Lung (tissue), 12 donors: Measurements from ENCODE around the gene PKP1. TPM values are rescaled to one million over a fixed set of nuclear protein-coding genes. Genes with fewer than 3 reads are reported as not detected.

ENCODE experiments used
- ATAC-seq: fragments of 200-7000 bp; cut with Tn5 transposase; one replicate; pipeline ENCODE4 v1.9.1; 2020; ENCODE audit warnings: moderate number of reproducible peaks; ENCODE audit not compliant: insufficient read depth, low FRiP score
- DNase-seq, 3 donors: peaks; one replicate each; pipeline ENCODE4 v3.0.0-alpha.2; 2013 to 2017
- H3K27ac ChIP-seq, 2 donors: one replicate each; pipeline ENCODE4 v1.5.1; 2013; ENCODE audit warnings: mild to moderate bottlenecking in 2 of 2, moderate library complexity in 2 of 2, control low read depth in 1 of 2, inconsistent platforms in 1 of 2, low read depth in 1 of 2, low read length in 1 of 2
- H3K27me3 ChIP-seq, 3 donors: one replicate each; pipeline ENCODE4 v1.5.1; 2013; ENCODE audit warnings: low read length in 2 of 3; ENCODE audit not compliant: control insufficient read depth in 3 of 3, insufficient read depth in 3 of 3
- H3K36me3 ChIP-seq, 4 donors: one replicate each; pipeline ENCODE4 v1.5.1; 2013; ENCODE audit warnings: low read length in 4 of 4, mild to moderate bottlenecking in 1 of 4, moderate library complexity in 1 of 4; ENCODE audit not compliant: control insufficient read depth in 4 of 4, insufficient read depth in 4 of 4
- H3K4me1 ChIP-seq, 5 donors: one replicate each; pipeline ENCODE4 v1.5.1; 2013; ENCODE audit warnings: low read length in 5 of 5, mild to moderate bottlenecking in 2 of 5, moderate library complexity in 1 of 5; ENCODE audit not compliant: control insufficient read depth in 5 of 5, insufficient read depth in 5 of 5
- H3K4me3 ChIP-seq: one replicate; pipeline ENCODE4 v1.5.1; 2013; ENCODE audit warnings: mild to moderate bottlenecking, control low read depth, moderate library complexity
- H3K9ac ChIP-seq, 2 donors: one replicate each; pipeline ENCODE4 v1.5.1; 2013; ENCODE audit warnings: low read length in 2 of 2, control low read depth in 1 of 2; ENCODE audit not compliant: insufficient read depth in 1 of 2
- H3K9me3 ChIP-seq, 4 donors: one replicate each; pipeline ENCODE4 v1.5.1; 2013; ENCODE audit warnings: low read length in 3 of 4, mild to moderate bottlenecking in 1 of 4, moderate library complexity in 1 of 4; ENCODE audit not compliant: control insufficient read depth in 4 of 4, insufficient read depth in 3 of 4
- WGBS, 2 donors: extraction: QIAGEN DNeasy Blood & Tissue Kit; methylation state at CpG; one replicate each; pipeline ENCODE4 v1.1.7; 2013; 5-methylcytosine and 5-hydroxymethylcytosine counted together
- polyA plus RNA-seq, 2 donors: library from polyadenylated mRNA; stranded (reverse); fragments of 200-250 nt; gene quantifications; one replicate each; pipeline ENCODE4 v1.2.1, GENCODE V29; 2013
- total RNA-seq, 2 donors: library from RNA; depleted of rRNA in 1 of 2; stranded (reverse); fragments of >200 nt in 1 of 2; gene quantifications; one replicate each; pipeline ENCODE4 v1.2.1, GENCODE V29; 2014 to 2021
- TF ChIP-seq, protein P1 (sequence below): IDR thresholded peaks from 2 replicates; pipeline ENCODE4 v1.5.1; 2012; ENCODE audit warnings: mild to moderate bottlenecking; ENCODE audit errors: control extremely low read depth, extremely low read depth
- donor health status: control.
- donor health status: control.
- donor health status: Bipolar disorder and iron deficiency.
- donor health status: healthy.
- donor health status: DM: yes; HTN: yes; CAD: no.

The PKP1 gene
- total and polyA plus RNA-seq, 4 donors: 0.88 to 14.2 (median 3.1) TPM

GRCh38 chr1:201276891-201277290 is 6.4 kb upstream of the PKP1 start:
- ATAC-seq: no peak
- Histone ChIP-seq H3K27me3 (peaks cover 0 to 6% (median under 1%) of the 10 kb centered on the region in 3 donors), H3K4me1 (peaks cover 0 to 7% (median 0%) of the 10 kb centered on the region in 5 donors), H3K27ac (no peak overlapping the region), H3K36me3 (no peaks in the 10 kb centered on the region), H3K9me3 (no peaks in the 10 kb centered on the region), H3K4me3 (no peak overlapping the region), H3K9ac (no peak overlapping the region)
- TF ChIP-seq, protein P1, sequence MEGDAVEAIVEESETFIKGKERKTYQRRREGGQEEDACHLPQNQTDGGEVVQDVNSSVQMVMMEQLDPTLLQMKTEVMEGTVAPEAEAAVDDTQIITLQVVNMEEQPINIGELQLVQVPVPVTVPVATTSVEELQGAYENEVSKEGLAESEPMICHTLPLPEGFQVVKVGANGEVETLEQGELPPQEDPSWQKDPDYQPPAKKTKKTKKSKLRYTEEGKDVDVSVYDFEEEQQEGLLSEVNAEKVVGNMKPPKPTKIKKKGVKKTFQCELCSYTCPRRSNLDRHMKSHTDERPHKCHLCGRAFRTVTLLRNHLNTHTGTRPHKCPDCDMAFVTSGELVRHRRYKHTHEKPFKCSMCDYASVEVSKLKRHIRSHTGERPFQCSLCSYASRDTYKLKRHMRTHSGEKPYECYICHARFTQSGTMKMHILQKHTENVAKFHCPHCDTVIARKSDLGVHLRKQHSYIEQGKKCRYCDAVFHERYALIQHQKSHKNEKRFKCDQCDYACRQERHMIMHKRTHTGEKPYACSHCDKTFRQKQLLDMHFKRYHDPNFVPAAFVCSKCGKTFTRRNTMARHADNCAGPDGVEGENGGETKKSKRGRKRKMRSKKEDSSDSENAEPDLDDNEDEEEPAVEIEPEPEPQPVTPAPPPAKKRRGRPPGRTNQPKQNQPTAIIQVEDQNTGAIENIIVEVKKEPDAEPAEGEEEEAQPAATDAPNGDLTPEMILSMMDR: no peak
- WGBS, 2 donors: 75 to 91% methylated on average over 6 of the region's 6 CpGs
- no peak for DNase-seq

- Histone ChIP-seq H3K27ac (no peak overlapping the region), H3K36me3 (no peaks in the 10 kb centered on the region), H3K9ac (no peak overlapping the region), H3K4me3 (no peak overlapping the region), H3K27me3 (peaks cover 3 to 11% (median 5%) of the 10 kb centered on the region in 3 donors), H3K4me1 (peaks cover 0 to 7% (median 0%) of the 10 kb centered on the region in 5 donors), H3K9me3 (no peaks in the 10 kb centered on the region)
- ATAC-seq (no peak), DNase-seq (no peak)
- WGBS, 2 donors: 75 to 77% methylated on average over 4 of the region's 4 CpGs
- TF ChIP-seq, protein P1: no peak
These were observed 5.9 kb upstream of the PKP1 start for GRCh38 chr1:201277441-201277840.

DNA sequence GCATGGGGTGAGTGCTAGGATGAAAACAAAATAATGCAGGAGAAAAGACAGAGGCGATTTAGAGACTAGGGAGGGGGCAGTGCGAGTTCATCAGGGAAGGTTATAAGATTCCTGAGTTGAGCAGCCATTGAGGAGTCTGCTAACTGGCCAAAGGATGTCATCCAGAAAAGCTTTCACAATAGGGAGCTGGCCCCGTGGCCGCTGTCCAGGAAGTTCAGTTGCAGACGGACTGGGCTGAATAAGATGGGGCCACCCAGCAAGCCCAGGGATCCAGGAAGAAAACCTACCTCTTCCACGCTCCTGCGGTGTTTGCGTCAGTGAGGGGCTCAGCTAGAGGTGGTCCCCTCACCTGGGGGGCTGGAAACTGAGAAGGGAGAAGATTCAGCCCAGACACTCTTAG is 4.0 kb upstream of the PKP1 start:
- TF ChIP-seq, protein P1: no peak

DNA sequence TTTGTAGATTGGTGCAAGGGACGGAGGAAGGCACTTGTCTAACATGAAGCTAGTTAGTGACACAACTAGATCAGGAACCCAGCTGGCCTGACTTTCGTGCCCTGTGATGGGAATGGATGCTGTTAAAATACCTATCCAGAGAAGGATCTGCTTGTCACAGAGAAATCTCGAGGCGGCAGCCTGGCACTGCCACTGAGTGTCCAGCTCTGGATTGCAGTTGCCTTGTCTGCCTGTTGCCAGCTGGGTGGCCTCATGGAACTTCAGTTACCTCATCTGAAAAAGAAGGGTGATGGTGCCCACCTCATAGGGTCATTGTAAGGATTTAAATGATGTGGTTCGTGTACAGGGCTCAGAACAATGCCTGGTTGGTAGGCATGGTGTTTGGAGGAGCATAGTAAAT is 2.4 kb upstream of the PKP1 start:
- DNase-seq (no peak), ATAC-seq (no peak)
- no peak overlapping the region for H3K27ac ChIP-seq
- H3K9me3 ChIP-seq: peaks cover 0 to 3% (median 0%) of the 10 kb centered on the region in 4 donors
- peaks cover 3 to 31% (median 25%) of the 10 kb centered on the region in 3 donors for H3K27me3 ChIP-seq
- 74% methylated on average over 5 of the region's 5 CpGs for WGBS, 2 donors
- H3K36me3 ChIP-seq: no peaks in the 10 kb centered on the region
- TF ChIP-seq, protein P1: no peak
- no peak overlapping the region for H3K4me3 ChIP-seq
- no peak overlapping the region for H3K9ac ChIP-seq
- H3K4me1 ChIP-seq: peaks cover 0 to 24% (median 6%) of the 10 kb centered on the region in 5 donors

More for the DNA sequence above, 4.0 kb upstream of the PKP1 start:
- peak; percentile 51 to 74 (median 54) for DNase-seq
- H3K36me3 ChIP-seq: no peaks in the 10 kb centered on the region
- H3K27me3 ChIP-seq: peaks cover 3 to 27% (median 21%) of the 10 kb centered on the region in 3 donors
- WGBS, 2 donors: 57 to 60% methylated on average over 8 of the region's 8 CpGs
- H3K4me1 ChIP-seq: peaks cover 0 to 23% (median 6%) of the 10 kb centered on the region in 5 donors
- no peak for ATAC-seq
- no peak overlapping the region for H3K27ac ChIP-seq
- H3K9ac ChIP-seq: no peak overlapping the region
- H3K4me3 ChIP-seq: no peak overlapping the region
- H3K9me3 ChIP-seq: peaks cover 0 to 3% (median 0%) of the 10 kb centered on the region in 4 donors
